ENCODE data around the gene SHC3.

SHC3 gene

GRCh38 chr9:88996921-88997235 lies 181.7 kb downstream of the SHC3 start:
- DNase-seq = no peak

GRCh38 chr9:88996046-88996920 lies 182.3 kb downstream of the SHC3 start:
- DNase-seq = no peak

- DNase-seq = no peak
These were observed 183.0 kb downstream of the SHC3 start for GRCh38 chr9:88995627-88996026.

GRCh38 chr9:88995200-88995577 lies 183.4 kb downstream of the SHC3 start:
- DNase-seq = no peak

- no peak for DNase-seq
These were observed 184.0 kb downstream of the SHC3 start for GRCh38 chr9:88994469-88995199.

GRCh38 chr9:88993871-88994460 lies 184.7 kb downstream of the SHC3 start:
- no peak for DNase-seq

- no peak for DNase-seq
These were observed 185.3 kb downstream of the SHC3 start for GRCh38 chr9:88993327-88993726.

GRCh38 chr9:88992556-88992955 lies 186.1 kb downstream of the SHC3 start:
- no peak for DNase-seq

GRCh38 chr9:88991066-88992034 lies 187.3 kb downstream of the SHC3 start, which contains the start of gene S1PR3:
Gene S1PR3, plus strand, starts transcription at chr9:88991468. Its CDS starts 9,733 bp downstream, at chr9:89001201.
- peak; percentile 15 for DNase-seq

GRCh38 chr9:88990729-88991065 lies 187.9 kb downstream of the SHC3 start:
- DNase-seq = no peak

GRCh38 chr9:88990041-88990728 lies 188.4 kb downstream of the SHC3 start:
- DNase-seq = no peak

GRCh38 chr9:88988796-88989641 lies 189.6 kb downstream of the SHC3 start:
- DNase-seq = no peak

GRCh38 chr9:88987661-88988060 lies 191.0 kb downstream of the SHC3 start:
- DNase-seq = no peak

GRCh38 chr9:88986776-88987175 lies 191.8 kb downstream of the SHC3 start:
- no peak for DNase-seq

- DNase-seq = no peak
These were observed 193.0 kb downstream of the SHC3 start for GRCh38 chr9:88985616-88986015.

GRCh38 chr9:88984543-88984883 lies 194.1 kb downstream of the SHC3 start:
- DNase-seq = no peak

GRCh38 chr9:88983865-88984542 lies 194.6 kb downstream of the SHC3 start:
- no peak for DNase-seq

GRCh38 chr9:88980740-88981203 lies 197.8 kb downstream of the SHC3 start:
- no peak for DNase-seq

- DNase-seq = no peak
These were observed 198.8 kb downstream of the SHC3 start for GRCh38 chr9:88979791-88980190.

GRCh38 chr9:88979021-88979420 lies 199.6 kb downstream of the SHC3 start:
- no peak for DNase-seq

- DNase-seq = no peak
These were observed 200.6 kb downstream of the SHC3 start for GRCh38 chr9:88978034-88978433.
